Suprapubic skin (tissue), 4 donors: ENCODE data around the gene ROR2. TPM values are rescaled to one million over a fixed set of nuclear protein-coding genes. Genes with fewer than 3 reads are reported as not detected.
A peak's percentile ranks its signal among the peaks of the same experiment; 100 is the strongest.

Source experiments
- DNase-seq, 2 donors: peaks; one replicate each; pipeline ENCODE4 v3.0.0-alpha.2; 2019; ENCODE audit warnings: low spot score in 2 of 2
- H3K27ac ChIP-seq: fragments of 200-600 bp; sonication (generic); one replicate; pipeline ENCODE4 v1.5.1; 2019
- H3K27me3 ChIP-seq: fragments of 200-600 bp; sonication (generic); one replicate; pipeline ENCODE4 v1.5.1; 2019
- H3K36me3 ChIP-seq: fragments of 200-600 bp; sonication (generic); one replicate; pipeline ENCODE4 v1.5.1; 2019
- H3K4me1 ChIP-seq: fragments of 200-600 bp; sonication (generic); one replicate; pipeline ENCODE4 v1.5.1; 2019
- H3K4me3 ChIP-seq: fragments of 200-600 bp; sonication (generic); one replicate; pipeline ENCODE4 v1.5.1; 2019; ENCODE audit warnings: mild to moderate bottlenecking
- H3K9me3 ChIP-seq: fragments of 200-600 bp; sonication (generic); one replicate; pipeline ENCODE4 v1.5.1; 2019
- CTCF ChIP-seq, 2 donors: fragments of 200-600 bp in 1 of 2; fragments of 450-650 bp in 1 of 2; sonication (generic) in 1 of 2; IDR thresholded peaks; one replicate each; pipeline ENCODE4 v1.5.1; 2016 to 2019; ENCODE audit warnings: antibody characterized with exemption in 2 of 2, mild to moderate bottlenecking in 1 of 2, moderate library complexity in 1 of 2
- EP300 ChIP-seq: sonication (generic); formaldehyde crosslinking; IDR thresholded peaks from one replicate; pipeline ENCODE4 v1.6.1; 2017; ENCODE audit warnings: antibody characterized with exemption
- POLR2A ChIP-seq, 2 donors: fragments of 450-650 bp; IDR thresholded peaks; one replicate each; pipeline ENCODE4 v1.6.1; 2017; ENCODE audit warnings: antibody characterized with exemption in 2 of 2, mild to moderate bottlenecking in 2 of 2, moderate library complexity in 2 of 2
- POLR2AphosphoS5 ChIP-seq, 3 donors: sonication (generic); formaldehyde crosslinking; IDR thresholded peaks; one replicate each; pipeline ENCODE4 v1.6.1; 2017; ENCODE audit warnings: antibody characterized with exemption in 3 of 3
- WGBS: methylation state at CpG from one replicate; pipeline ENCODE4 v1.1.5; 2018; 5-methylcytosine and 5-hydroxymethylcytosine counted together
- total RNA-seq, 4 donors: library from RNA; depleted of rRNA; stranded (reverse); fragments of >200 nt; gene quantifications; one replicate each; pipeline ENCODE4 v1.1.0, GENCODE V29; 2016

The ROR2 gene
- total RNA-seq, 4 donors from 2014 or later: 3.3 to 7.3 (median 5.0) TPM

- DNase-seq: no peak
- H3K4me1 ChIP-seq: no peaks in the 10 kb centered on the region
- no peak overlapping the region for H3K27ac ChIP-seq
- no peaks in the 10 kb centered on the region for H3K36me3 ChIP-seq
- no peaks in the 10 kb centered on the region for H3K27me3 ChIP-seq
- no peak overlapping the region for H3K4me3 ChIP-seq
- TF ChIP-seq POLR2AphosphoS5 (IDR thresholded peaks at IDR 0.05) (no peak), POLR2A (IDR thresholded peaks at IDR 0.05) (no peak), EP300 (no peak), CTCF (IDR thresholded peaks at IDR 0.05) (no peak)
- WGBS: 79% methylated on average over 5 of the region's 5 CpGs
- no peaks in the 10 kb centered on the region for H3K9me3 ChIP-seq
Observed at GRCh38 chr9:91958174-91958573, 8.1 kb upstream of the ROR2 start.

- H3K9me3 ChIP-seq: no peaks in the 10 kb centered on the region
- H3K27me3 ChIP-seq: peaks cover 9% of the 10 kb centered on the region
- 18% methylated on average over 6 of the region's 6 CpGs for WGBS
- no peak for DNase-seq
- no peaks in the 10 kb centered on the region for H3K36me3 ChIP-seq
- TF ChIP-seq POLR2AphosphoS5 (IDR thresholded peaks at IDR 0.05) (no peak), EP300 (no peak), CTCF (IDR thresholded peaks at IDR 0.05) (peak in 1 of 2 donors; percentile 39), POLR2A (IDR thresholded peaks at IDR 0.05) (no peak)
- peaks cover 6% of the 10 kb centered on the region for H3K4me1 ChIP-seq
- no peak overlapping the region for H3K27ac ChIP-seq
- H3K4me3 ChIP-seq: no peak overlapping the region
Observed at GRCh38 chr9:91954841-91955471, 4.9 kb upstream of the ROR2 start.

GRCh38 chr9:91953718-91954117 is 3.7 kb upstream of the ROR2 start:
- DNase-seq: no peak
- H3K27ac ChIP-seq: no peak overlapping the region
- H3K4me1 ChIP-seq: peaks cover 18% of the 10 kb centered on the region
- H3K4me3 ChIP-seq: no peak overlapping the region
- TF ChIP-seq EP300 (no peak), POLR2AphosphoS5 (IDR thresholded peaks at IDR 0.05) (no peak), POLR2A (IDR thresholded peaks at IDR 0.05) (no peak), CTCF (IDR thresholded peaks at IDR 0.05) (no peak)
- H3K36me3 ChIP-seq: no peaks in the 10 kb centered on the region
- peaks cover 21% of the 10 kb centered on the region for H3K27me3 ChIP-seq
- WGBS: 93% methylated on average over 6 of the region's 6 CpGs
- no peaks in the 10 kb centered on the region for H3K9me3 ChIP-seq

GRCh38 chr9:91951944-91952520 is 2.0 kb upstream of the ROR2 start:
- H3K4me3 ChIP-seq: no peak overlapping the region
- no peak for DNase-seq
- peaks cover 29% of the 10 kb centered on the region for H3K27me3 ChIP-seq
- no peak for TF ChIP-seq POLR2AphosphoS5 (IDR thresholded peaks at IDR 0.05)
- TF ChIP-seq CTCF (IDR thresholded peaks at IDR 0.05): no peak
- no peak for TF ChIP-seq POLR2A (IDR thresholded peaks at IDR 0.05)
- no peak for TF ChIP-seq EP300
- 85% methylated on average over 5 of the region's 6 CpGs for WGBS
- no peak overlapping the region for H3K27ac ChIP-seq
- H3K4me1 ChIP-seq: peaks cover 24% of the 10 kb centered on the region
- no peaks in the 10 kb centered on the region for H3K9me3 ChIP-seq
- H3K36me3 ChIP-seq: no peaks in the 10 kb centered on the region

GRCh38 chr9:91949392-91949945 is 559 bp downstream of the ROR2 start:
- peaks cover 36% of the 10 kb centered on the region for H3K4me1 ChIP-seq
- no peaks in the 10 kb centered on the region for H3K36me3 ChIP-seq
- peak overlapping the region; percentile 65 for H3K4me3 ChIP-seq
- DNase-seq: no peak
- peak overlapping the region; percentile 69 for H3K27ac ChIP-seq
- H3K9me3 ChIP-seq: no peaks in the 10 kb centered on the region
- H3K27me3 ChIP-seq: peaks cover 29% of the 10 kb centered on the region
- no peak for TF ChIP-seq POLR2A (IDR thresholded peaks at IDR 0.05)
- WGBS: 3% methylated on average over 18 of the region's 61 CpGs
